CD4-positive, alpha-beta T cell treated with Interleukin-1 beta for 1 hour (primary cell): ENCODE measurements around the gene ACP1.

Experiments
- DNase-seq, 2 donors: peaks; one replicate each; pipeline ENCODE4 v3.0.0-alpha.2; 2020 to 2022

Gene ACP1

DNA sequence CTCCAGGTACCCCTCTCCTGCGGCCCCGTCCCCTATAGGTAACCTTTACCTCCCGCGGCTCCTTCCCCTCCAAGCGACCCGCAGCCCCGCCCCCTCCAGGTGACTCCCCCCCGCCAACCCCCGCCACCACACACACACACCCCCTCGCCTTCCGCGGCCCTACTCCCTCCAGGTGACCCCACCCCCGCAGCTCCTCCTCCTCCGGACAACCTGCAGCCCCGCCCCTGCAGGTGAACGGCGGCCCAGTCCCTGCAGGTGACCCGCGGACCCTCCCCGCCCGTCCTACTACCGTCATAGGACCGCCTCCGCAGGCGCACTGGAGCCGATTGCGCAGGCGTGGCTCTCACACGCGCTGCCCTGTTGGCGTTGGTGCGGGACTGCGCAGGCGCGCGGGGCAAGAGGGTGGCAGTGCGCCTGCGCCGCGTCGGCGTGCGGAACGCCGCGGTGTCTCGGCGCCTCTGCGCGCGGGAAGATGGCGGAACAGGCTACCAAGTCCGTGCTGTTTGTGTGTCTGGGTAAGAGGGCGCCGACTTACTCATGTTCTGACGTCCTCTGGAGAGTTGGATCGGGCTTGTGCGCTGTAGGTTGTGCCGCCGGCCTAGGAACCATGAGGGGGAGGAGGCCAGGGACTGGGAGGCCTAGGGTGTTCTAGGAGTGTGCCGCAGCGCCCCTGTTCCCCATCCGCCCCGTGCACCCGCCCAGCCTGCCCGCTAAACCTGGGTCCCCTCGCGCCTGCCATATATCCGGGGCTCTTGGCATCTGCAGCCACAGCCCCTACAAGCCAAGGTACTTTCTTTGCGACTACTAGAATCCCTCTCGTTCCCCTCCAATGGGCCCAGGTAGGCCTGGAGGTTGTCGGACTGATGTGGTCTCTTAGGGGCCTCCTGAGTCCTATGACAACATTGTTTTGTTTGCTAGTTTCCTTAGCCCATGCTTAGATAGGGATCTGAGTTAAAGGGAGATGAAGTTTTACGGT lies at the start of gene ACP1:
TSS of gene ACP1 (plus strand) at position 455 of the 976 bp plus-strand sequence. CDS start at position 473, 18 bp downstream.
- peak; percentile 96 to 97 for DNase-seq

DNA sequence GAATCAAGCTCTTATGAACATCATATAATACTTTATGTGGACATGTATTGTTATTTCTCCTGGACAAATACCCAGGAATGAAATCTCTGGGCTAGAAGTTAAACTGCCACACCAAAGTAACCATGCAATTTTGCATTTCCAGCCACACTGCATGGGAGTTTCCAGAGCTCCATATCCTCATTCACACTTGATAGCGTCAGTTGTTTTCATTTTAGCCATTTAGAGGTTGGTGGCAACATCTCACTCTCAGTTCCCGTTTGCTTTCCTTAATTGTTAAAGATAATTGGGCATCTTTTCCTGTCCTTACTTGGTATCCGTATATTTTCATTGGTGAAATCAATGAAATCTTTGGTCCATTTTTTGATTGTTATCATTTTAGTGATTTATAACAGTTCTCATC lies 48.7 kb upstream of the ACP1 start:
- no peak for DNase-seq

DNA sequence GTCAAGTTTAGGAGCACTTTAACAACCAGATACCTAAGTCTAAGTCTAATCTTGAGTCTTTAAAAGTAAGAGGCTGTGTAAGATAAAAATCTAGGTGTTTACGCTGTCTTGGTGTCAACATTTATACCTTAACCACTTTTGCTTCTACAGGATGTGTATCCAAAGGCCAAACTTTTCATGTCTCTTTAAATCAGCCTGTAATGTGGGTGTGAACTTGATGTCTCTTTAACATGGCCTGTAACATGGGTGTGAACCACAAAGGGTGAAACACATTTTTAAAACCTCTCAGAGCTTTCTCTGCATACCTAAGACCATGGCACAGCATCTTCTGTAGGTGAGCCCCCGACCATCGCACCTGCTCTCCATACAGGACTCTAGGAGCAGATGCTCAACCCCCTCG lies 41.3 kb upstream of the ACP1 start:
- DNase-seq, result peak in 1 of 2 donors; percentile 7

GRCh38 chr2:223971-224760 lies 40.6 kb upstream of the ACP1 start:
- no peak for DNase-seq

DNA sequence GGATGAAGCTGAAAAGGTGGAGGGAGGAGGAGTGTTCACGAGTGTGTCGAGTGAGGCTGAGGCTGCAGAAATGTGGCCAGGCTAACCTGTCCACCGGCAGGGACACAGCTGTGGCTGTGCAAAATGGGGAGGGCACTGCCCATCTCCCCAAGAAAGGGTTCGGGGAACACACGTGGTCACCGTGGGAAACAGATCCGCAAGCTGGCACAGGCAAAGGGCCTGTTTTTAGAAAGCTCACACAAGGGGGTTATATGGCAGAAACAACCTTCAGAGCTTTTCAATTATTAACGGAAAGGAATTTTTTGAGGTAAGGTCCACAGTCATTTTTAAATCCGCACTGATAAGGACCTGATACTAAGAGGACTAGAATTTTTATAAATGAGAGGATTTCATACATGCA lies 36.6 kb upstream of the ACP1 start:
- DNase-seq, result no peak

- DNase-seq, result no peak
Measured at GRCh38 chr2:228518-229278, 36.0 kb upstream of the ACP1 start.

GRCh38 chr2:231521-232185 lies 33.1 kb upstream of the ACP1 start:
- no peak for DNase-seq

DNA sequence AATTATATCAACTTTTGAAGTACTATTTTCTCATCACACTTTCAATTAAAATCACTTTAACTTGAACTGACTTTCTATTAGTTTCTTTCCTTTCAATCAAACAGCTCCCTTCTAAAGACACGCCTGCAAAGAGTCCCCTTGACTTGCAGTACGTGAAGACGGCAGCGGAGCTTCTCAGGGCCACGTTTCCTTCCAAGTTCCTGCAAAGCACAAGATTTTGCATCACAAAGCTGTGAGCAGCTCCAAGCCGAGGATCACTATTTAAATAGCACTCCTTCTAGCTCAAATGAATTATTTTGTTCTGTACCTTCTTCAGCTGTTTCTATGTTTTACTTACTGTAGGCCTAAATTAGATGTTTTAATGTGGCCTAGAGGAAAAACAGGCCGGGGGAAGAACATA lies 31.7 kb upstream of the ACP1 start:
- DNase-seq, result no peak

DNA sequence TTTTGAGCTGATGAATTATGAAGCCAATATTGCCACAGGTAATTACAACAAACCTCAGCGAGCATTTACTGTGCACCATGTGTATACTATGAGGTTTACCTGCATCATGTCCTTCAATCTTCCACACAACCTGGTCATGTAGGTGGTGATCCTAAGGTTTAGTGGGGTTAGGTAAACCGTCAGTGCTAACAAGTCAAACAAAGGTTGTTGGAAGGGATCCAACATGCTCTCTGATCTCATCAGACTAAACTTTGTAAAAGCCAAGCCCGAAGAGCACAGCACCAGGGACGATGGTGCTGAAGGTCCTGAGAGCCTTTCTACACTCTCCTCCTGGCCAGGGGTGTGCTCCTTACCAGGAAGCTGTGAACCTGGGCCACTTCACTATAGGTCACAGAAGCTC lies 30.3 kb upstream of the ACP1 start:
- no peak for DNase-seq

DNA sequence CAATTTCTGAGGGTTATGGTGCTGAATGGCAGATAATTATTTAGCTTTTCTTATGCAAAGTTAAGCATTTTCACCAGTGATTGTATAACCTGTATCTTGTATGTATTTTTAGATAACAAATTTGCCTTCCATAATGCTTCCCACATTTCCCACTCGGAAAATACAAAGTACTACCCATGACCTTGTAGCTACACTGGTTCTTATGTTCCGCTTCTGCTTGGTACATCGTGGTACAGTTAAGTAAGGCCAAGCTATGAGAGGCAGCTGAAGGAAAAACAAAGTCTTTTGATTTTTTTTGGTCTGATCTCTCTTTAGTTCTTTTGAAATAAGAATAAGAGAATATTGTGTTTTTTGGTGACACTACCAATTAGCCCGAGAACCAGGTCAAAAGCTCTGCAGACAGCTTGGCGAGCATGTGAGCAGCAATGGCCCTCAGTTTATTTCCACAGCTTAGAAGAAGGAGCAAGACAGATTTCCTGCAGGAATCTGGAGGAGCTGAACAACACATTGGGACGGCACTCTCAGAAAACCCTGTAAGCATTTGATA lies 27.7 kb upstream of the ACP1 start:
- DNase-seq, result no peak

DNA sequence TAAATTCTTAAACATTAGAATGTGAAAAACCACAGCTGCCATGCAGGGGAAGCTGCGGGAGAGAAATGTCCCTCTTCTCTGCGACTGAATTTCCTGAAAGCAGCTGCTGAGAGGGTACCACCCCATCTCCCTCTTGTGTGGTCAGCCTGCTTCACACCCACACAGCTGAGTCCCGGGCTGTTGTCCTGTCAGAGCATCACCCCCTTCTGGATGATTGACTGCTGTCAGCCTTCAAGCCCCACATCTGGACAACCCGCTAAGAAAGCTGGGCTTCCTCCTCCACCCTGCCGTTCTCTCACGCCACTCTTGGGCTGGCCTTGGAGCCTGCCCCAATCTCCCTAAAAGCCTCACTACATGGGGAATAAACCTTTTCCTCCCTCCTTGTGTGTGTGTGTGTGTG lies 26.9 kb upstream of the ACP1 start:
- DNase-seq, result peak; percentile 10 to 16

DNA sequence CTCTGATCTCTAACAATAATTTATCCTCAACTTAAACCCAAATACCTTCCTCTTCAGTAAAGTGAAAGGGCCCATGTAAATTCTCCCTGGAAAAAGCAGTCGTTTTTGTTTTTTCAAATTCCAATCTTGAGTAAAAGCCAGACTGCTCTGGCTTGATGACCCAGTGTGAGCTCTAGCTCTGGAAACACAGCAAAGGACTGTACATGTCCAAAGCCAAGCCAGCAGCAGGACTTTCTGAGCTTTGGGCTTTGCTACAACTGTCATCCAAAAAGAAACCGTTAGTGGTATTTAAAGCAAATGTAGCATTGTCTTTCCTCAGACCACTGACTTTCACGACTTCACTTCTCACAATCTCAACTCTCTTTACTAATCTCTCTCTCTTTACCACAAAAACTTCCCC lies 26.3 kb upstream of the ACP1 start:
- DNase-seq, result no peak

DNA sequence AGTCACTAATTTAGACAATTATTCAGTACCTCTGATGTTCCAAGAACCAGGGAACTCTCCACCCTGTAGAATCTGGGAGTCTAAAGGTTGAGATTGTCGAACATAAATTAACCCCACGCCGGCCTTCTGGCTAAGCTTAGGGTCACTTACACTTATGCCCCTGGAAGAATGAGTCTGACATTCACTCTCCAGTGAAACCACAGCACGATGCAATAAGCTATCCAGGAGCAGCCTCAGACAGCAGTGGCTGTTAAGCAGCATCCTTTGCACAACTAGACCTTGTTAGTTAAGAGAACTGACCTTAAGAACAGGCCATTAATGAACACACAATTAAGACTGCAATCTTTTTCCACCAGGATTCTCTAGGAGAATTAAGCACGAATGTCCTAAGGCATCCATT lies 25.9 kb upstream of the ACP1 start:
- DNase-seq, result no peak

DNA sequence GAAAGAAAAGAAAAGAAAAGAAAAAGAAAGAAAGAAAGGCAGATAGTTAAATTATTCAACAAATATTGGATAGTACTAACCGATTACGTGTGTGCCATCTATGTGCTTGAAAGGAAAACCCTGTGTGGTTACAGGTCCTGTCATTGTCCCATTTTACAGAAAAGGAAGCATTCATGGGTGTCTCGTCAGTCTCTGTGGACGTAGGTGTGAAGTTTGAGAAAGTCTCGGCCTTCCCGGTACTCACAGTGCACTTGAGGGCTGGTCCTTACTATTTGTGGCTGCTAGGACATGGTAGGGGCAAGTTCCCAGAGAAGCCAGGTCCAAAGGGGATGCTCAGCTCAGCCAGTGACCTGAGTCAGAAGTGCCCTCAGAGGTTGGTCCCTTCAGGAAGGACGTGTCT lies 20.2 kb upstream of the ACP1 start:
- no peak for DNase-seq

DNA sequence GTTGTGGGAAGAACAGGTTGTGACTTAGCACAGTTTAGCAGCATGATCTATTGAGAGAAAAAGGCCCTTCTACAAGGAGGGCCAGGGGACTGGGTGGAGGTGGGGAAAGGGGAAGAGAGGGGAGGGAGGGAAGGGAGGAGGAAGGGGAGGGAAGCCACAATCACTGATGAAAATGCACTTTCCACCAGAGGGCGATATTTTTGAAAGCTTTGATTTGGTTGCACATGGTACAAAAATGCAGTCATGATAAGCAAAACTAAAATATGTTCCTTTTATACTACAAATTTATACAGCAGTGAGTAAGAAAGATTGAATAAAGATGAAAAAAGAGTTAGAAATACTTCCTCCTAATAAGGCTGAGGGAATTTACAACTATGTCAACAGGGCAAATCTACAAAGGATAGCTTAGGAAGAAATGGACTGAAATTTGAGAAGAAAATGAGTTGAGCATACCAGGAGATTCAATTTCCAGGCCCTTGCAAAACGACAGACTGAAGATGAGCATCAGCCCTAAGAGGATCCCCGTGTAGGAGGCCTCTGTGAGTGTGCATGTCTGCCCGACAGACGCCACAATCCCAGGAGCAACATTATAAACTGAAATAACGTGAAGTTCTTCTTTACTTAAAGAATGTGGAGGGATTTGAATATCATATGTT lies 18.1 kb upstream of the ACP1 start:
- DNase-seq, result peak in 1 of 2 donors; percentile 50

- DNase-seq, result no peak
Measured at GRCh38 chr2:248724-249123, 16.0 kb upstream of the ACP1 start.

GRCh38 chr2:249538-250042 lies 15.2 kb upstream of the ACP1 start:
- DNase-seq, result no peak

DNA sequence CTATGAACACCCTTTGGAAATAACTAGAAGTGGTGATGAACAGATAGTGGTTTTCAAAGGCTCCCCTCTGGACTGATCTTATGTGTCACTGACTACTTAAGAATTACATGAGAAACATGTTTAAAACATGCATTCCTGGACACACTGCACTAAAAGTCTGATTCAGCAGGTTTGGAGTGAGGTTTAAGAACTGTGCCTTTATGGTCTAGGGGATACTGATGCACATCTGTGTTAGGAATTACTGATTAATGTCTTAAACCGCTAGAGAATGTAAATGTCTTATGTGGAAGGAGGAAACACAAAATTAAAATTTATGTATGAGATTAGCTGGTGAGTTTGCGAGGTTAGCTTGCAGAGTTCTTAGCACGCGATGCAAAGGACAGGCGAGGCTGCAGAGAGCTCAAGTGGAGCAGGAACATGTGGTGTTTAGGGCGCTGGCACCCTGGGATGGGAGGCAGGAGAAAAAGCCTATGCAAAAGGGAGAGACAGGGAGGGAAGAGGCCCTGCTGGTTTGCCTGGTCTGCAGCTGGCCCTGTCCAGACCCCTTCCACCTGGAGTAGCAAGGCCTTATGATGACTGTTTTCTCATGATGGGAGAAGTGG lies 12.6 kb upstream of the ACP1 start:
- no peak for DNase-seq

DNA sequence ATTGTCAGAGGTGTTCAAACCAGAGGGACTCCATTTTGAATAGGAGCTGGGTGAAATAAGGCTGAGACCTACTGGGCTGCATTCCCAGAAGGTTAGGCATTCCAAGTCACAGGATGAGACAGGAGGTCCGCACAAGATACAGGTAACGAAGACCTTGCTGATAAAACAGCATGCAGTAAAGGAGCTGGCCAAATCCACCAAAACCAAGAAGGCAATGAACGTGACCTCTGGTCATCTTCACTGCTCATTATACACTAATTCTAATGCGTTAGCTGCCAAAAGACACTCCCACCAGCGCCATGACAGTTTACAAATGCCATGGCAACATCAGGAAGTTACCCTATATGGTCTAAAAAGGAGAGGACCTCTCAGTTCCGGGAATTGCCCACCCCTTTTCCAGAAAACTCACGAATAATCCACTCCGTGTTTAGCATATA lies 11.5 kb upstream of the ACP1 start:
- DNase-seq, result no peak

GRCh38 chr2:254241-254640 lies 10.5 kb upstream of the ACP1 start:
- DNase-seq, result no peak

- DNase-seq, result no peak
Measured at GRCh38 chr2:255195-255594, 9.6 kb upstream of the ACP1 start.
